Parathyroid adenoma (tissue), 2 donors: Measurements from ENCODE around the gene ATP2B2.

ENCODE experiments used
- H2AFZ ChIP-seq: fragments of 300-600 bp; sonication (generic); one replicate; pipeline ENCODE4 v1.7.0; 2017; ENCODE audit warnings: antibody characterized with exemption, mild to moderate bottlenecking
- H3K27ac ChIP-seq: fragments of 300-600 bp; sonication (generic); one replicate; pipeline ENCODE4 v1.7.0; 2017
- H3K27me3 ChIP-seq: fragments of 300-600 bp; sonication (generic); one replicate; pipeline ENCODE4 v1.7.0; 2017; ENCODE audit warnings: low read length; ENCODE audit not compliant: control insufficient read depth, insufficient read depth
- H3K36me3 ChIP-seq: fragments of 300-600 bp; sonication (generic); one replicate; pipeline ENCODE4 v1.7.0; 2017; ENCODE audit warnings: low read length; ENCODE audit not compliant: control insufficient read depth, insufficient read depth
- H3K4me1 ChIP-seq: fragments of 300-600 bp; sonication (generic); one replicate; pipeline ENCODE4 v1.7.0; 2017; ENCODE audit warnings: control low read depth
- H3K4me2 ChIP-seq: fragments of 300-600 bp; sonication (generic); one replicate; pipeline ENCODE4 v1.7.0; 2017; ENCODE audit warnings: low read length
- H3K4me3 ChIP-seq: fragments of 300-600 bp; sonication (generic); one replicate; pipeline ENCODE4 v1.7.0; 2017; ENCODE audit warnings: low read depth, low read length
- H3K79me2 ChIP-seq: fragments of 300-600 bp; sonication (generic); one replicate; pipeline ENCODE4 v1.7.0; 2017; ENCODE audit warnings: control low read depth
- H3K9ac ChIP-seq: fragments of 300-600 bp; sonication (generic); one replicate; pipeline ENCODE4 v1.7.0; 2017; ENCODE audit warnings: mild to moderate bottlenecking
- H3K9me3 ChIP-seq: fragments of 300-600 bp; sonication (generic); one replicate; pipeline ENCODE4 v1.7.0; 2017; ENCODE audit warnings: low read length; ENCODE audit not compliant: control insufficient read depth
- TF ChIP-seq, protein P1 (sequence below): fragments of 300-600 bp; sonication (generic); IDR thresholded peaks from one replicate; pipeline ENCODE4 v1.7.0; 2017; ENCODE audit warnings: antibody characterized with exemption, mild to moderate bottlenecking
- donor health status: primary hyperparathyroidism.

The ATP2B2 gene

DNA sequence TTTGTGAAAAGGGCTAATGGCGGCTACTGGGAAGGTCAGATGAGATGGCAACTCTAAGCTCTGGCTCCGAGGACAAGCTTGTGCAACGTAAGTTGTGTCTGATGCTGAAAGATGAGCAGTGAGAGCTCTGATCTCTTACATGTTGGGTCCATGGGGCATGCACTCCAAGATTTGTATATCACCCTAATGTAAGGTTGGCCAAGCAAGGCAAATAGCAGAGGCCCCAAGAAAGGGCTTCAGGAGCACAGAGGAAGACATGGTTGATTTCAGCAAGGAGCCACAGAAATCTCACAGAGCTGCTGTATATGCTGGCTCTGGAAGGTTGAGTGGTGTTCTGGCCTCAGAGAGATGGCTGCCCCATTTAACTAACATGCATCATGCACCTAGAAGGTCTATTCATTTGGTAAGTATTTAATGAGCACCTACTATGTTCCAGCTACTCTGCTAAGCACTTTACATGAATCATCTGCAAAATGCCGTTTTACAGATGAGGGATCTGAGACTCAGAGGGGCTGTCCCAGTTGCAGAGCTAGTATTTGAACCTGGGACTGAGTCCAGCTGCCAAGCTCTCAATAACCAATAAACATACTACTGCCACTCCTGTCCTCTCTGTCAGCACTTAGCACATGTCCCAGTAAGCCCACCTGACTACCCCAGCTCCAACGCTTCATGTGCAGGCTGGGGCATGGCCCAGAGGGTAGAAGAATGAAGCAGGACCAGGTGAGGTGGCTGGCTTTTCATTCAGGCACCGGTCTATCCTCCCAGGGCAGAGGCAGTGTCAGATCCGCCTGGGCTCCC, 27.8 kb upstream of the ATP2B2 start:
- Histone ChIP-seq H3K36me3 (no peaks in the 10 kb centered on the region), H3K4me2 (no peak overlapping the region), H3K79me2 (no peaks in the 10 kb centered on the region), H3K9ac (no peak overlapping the region), H3K27me3 (no peaks in the 10 kb centered on the region), H3K4me3 (no peak overlapping the region), H3K9me3 (no peaks in the 10 kb centered on the region), H3K4me1 (no peaks in the 10 kb centered on the region), H3K27ac (no peak overlapping the region), H2AFZ (no peak overlapping the region)
- TF ChIP-seq, protein P1, sequence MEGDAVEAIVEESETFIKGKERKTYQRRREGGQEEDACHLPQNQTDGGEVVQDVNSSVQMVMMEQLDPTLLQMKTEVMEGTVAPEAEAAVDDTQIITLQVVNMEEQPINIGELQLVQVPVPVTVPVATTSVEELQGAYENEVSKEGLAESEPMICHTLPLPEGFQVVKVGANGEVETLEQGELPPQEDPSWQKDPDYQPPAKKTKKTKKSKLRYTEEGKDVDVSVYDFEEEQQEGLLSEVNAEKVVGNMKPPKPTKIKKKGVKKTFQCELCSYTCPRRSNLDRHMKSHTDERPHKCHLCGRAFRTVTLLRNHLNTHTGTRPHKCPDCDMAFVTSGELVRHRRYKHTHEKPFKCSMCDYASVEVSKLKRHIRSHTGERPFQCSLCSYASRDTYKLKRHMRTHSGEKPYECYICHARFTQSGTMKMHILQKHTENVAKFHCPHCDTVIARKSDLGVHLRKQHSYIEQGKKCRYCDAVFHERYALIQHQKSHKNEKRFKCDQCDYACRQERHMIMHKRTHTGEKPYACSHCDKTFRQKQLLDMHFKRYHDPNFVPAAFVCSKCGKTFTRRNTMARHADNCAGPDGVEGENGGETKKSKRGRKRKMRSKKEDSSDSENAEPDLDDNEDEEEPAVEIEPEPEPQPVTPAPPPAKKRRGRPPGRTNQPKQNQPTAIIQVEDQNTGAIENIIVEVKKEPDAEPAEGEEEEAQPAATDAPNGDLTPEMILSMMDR, result no peak

DNA sequence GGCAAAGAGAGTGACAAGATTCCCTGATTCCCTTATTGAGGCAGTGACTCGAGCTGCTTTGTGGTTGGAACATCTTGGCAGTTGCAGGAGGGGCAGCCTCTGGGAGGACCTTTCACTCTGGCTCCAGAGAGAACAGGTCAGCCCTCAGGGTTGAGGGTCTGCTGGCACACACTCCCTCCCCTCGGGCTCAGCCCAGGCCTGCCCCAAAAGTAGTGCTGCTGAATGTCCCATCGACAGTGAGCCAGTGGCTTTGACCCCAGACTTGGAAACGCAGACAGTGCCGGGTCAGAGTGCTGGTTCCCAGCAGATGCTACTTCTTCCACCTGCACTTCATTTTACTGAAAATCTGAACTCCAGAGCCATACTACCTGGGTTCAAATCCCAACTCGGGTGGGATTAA, 25.6 kb upstream of the ATP2B2 start:
- H3K4me3 ChIP-seq, result no peak overlapping the region
- no peaks in the 10 kb centered on the region for H3K36me3 ChIP-seq
- TF ChIP-seq, protein P1, result no peak
- no peak overlapping the region for H3K27ac ChIP-seq
- no peak overlapping the region for H2AFZ ChIP-seq
- H3K27me3 ChIP-seq, result no peaks in the 10 kb centered on the region
- no peak overlapping the region for H3K4me2 ChIP-seq
- no peaks in the 10 kb centered on the region for H3K9me3 ChIP-seq
- H3K79me2 ChIP-seq, result no peaks in the 10 kb centered on the region
- H3K4me1 ChIP-seq, result no peaks in the 10 kb centered on the region
- H3K9ac ChIP-seq, result no peak overlapping the region

DNA sequence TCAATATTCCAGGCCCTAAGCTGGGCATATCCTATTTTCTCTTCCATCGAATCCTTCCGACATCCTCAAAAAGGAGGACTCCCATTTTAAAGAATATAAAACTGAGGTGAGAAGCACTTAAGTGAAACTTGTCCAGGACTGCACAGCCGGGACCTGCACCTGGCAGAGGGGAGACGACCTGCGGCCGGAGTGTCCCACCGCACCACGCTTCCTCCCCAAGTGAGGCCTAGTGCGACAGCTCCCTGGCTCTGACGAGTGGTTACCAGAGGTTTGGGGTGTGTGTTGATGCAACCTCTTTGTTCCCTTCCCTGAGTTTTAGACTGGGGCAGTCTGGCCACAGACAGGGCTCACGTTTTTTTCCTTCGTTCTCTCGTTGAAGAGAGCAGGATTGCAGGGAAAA, 24.9 kb upstream of the ATP2B2 start:
- Histone ChIP-seq H3K36me3 (no peaks in the 10 kb centered on the region), H3K79me2 (no peaks in the 10 kb centered on the region), H3K27me3 (no peaks in the 10 kb centered on the region), H2AFZ (no peak overlapping the region), H3K4me1 (no peaks in the 10 kb centered on the region), H3K27ac (no peak overlapping the region), H3K9ac (no peak overlapping the region), H3K4me2 (no peak overlapping the region), H3K9me3 (no peaks in the 10 kb centered on the region), H3K4me3 (no peak overlapping the region)
- TF ChIP-seq, protein P1, result no peak

DNA sequence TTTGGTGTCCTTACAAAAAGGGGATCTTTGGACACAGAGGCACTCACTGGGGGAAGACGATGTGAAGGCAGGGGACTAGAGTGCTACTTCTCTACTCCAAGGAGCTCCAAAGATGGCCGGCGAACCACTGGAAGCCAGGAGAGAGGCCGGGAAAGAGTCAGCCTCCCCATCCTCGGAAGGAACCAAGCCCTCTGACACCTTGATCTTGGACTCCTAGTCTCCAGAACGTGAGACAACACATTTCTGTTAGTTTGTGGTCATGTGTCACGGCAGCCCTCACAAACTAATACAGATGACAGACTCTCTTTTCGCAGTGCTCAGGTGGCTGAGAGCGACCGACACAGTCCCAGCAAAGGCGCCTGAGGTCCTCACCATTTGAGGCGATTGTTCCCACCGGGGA, 24.4 kb upstream of the ATP2B2 start:
- Histone ChIP-seq H2AFZ (no peak overlapping the region), H3K9me3 (no peaks in the 10 kb centered on the region), H3K4me1 (no peaks in the 10 kb centered on the region), H3K27ac (no peak overlapping the region), H3K79me2 (no peaks in the 10 kb centered on the region), H3K27me3 (no peaks in the 10 kb centered on the region), H3K4me3 (no peak overlapping the region), H3K9ac (no peak overlapping the region), H3K4me2 (no peak overlapping the region), H3K36me3 (no peaks in the 10 kb centered on the region)
- TF ChIP-seq, protein P1, result no peak

DNA sequence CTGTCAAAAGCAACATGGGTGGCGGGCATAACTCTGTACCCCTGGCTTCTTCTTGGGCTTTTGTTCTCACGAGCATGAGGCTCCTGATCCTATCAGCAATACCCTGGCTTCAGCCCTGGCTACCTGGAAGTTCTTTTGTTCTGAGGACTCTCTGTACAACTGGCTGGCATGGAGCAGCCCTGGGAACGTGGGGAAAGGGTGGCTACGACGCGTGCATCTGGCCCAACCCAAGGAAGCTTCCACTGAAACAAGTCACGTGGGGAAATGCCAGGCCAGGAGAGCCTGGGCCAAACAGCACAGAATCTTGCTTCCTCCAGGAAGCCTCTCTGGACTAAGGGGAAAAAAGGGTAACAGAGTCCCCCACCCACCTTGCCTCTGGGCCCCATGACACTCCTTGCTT, 22.7 kb upstream of the ATP2B2 start:
- no peak overlapping the region for H3K4me2 ChIP-seq
- H3K79me2 ChIP-seq, result no peaks in the 10 kb centered on the region
- H3K4me1 ChIP-seq, result no peaks in the 10 kb centered on the region
- H2AFZ ChIP-seq, result no peak overlapping the region
- no peaks in the 10 kb centered on the region for H3K27me3 ChIP-seq
- no peak overlapping the region for H3K27ac ChIP-seq
- H3K36me3 ChIP-seq, result no peaks in the 10 kb centered on the region
- H3K9me3 ChIP-seq, result no peaks in the 10 kb centered on the region
- TF ChIP-seq, protein P1, result no peak
- no peak overlapping the region for H3K9ac ChIP-seq
- H3K4me3 ChIP-seq, result no peak overlapping the region
